ENCODE data around the gene HOXB6.
A peak's percentile ranks its signal among the peaks of the same experiment; 100 is the strongest.

HOXB6 gene

DNA sequence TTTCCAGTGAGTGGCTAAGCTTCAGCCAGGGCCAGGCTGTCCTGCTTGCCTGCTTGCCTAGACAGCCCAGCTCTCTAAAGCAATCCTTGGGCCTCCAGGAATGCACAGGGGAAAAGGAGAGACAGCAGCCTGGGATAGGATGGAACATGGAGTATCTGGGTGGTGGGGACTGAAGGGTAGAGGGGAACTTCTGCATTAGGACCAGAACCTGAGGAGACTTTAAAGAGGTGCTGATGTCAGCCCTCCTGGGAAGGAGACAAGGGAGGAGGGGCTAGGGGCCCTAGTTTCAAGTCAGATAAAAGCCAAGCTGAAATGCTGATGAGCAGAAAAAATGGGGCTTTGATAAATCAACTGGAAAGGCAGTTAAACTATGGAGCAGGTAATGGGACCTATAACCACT, 4.2 kb upstream of the HOXB6 start:
- no peak for DNase-seq

DNA sequence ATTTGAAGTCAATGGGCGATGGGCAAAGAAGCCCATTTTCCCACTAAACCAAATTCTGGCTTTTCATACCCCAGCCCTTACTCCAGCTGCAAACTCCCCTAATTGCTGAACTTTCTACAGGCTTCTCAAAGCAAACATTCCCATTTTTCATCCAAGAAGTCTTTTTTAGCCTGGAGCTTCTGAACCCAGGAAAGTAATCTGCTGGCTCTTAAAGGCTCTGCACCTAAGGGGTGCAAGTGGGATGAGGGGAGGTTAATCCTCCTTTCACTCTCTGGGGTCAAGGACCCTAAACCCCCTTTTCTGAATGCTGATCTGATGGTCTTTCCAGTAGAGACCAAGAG, 3.7 kb upstream of the HOXB6 start:
- DNase-seq, result no peak

DNA sequence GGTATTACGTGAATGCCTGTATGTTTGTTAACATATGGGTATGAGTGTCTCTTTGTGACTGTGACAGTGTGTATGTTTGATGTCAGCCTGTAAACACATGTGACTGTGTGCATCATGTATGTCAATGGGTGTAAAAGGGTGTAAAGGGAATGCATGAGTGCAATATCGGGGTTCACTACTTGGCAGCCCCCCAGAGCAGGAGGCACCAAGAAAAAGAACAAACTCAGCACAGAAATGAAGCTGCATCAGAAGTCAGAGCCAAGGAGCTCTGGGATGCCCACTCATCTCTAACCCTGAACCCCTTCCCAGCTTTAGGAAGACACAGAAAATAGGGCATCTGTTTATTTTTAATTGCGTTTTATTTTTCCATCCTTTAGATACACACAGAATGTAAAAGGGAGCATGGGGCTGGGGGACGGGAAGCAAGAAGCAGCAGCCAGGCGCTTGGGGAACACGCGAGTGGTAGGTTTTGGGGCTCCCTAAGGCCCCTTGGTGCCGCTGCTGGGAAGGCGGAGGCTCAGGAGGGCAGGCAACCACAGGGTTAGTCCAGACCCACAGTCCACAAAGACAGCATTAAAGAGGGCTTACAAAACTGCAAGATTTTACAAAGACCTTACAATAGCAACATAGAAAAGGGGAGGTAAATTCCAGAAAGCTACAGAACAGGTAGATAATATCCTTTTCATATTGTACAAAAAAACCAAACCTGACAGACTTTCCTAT, 2.3 kb upstream of the HOXB6 start:
- no peak for DNase-seq

- no peak for DNase-seq
These were observed 1.5 kb upstream of the HOXB6 start for GRCh38 chr17:48605991-48606891.

DNA sequence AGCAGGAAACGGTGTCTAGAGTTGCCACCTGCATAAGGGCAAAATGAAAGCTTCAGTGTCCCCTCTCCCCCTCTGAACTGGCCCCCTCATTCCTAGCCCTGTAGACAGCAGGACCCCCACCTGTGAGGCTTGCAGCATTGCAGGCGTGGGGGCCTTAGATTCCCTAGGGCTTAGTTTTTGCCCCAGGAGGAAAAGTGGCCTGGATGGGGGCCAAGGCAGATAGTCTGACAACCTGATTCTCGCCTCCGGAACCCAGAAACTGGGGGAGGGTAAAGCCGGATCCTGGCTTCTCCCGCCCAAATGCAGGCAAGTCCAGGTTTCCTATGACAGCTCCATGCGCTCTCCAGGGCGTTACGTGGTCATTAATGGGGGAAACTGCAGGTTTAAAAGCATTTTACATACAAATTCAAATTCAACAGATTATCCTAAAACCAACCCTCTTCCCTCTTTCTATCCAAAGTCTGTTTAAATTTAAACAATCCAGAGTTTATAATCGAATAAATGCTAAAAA, 678 bp upstream of the HOXB6 start:
- DNase-seq, result no peak

GRCh38 chr17:48603959-48604769, 622 bp downstream of the HOXB6 start:
- no peak for DNase-seq

- no peak for DNase-seq
These were observed 3.0 kb downstream of the HOXB6 start for GRCh38 chr17:48601539-48602425.

GRCh38 chr17:48601207-48601538, 3.6 kb downstream of the HOXB6 start:
- no peak for DNase-seq

GRCh38 chr17:48600244-48601098, 4.3 kb downstream of the HOXB6 start:
- DNase-seq, result no peak

GRCh38 chr17:48599354-48599753, 5.4 kb downstream of the HOXB6 start:
- DNase-seq, result no peak

DNA sequence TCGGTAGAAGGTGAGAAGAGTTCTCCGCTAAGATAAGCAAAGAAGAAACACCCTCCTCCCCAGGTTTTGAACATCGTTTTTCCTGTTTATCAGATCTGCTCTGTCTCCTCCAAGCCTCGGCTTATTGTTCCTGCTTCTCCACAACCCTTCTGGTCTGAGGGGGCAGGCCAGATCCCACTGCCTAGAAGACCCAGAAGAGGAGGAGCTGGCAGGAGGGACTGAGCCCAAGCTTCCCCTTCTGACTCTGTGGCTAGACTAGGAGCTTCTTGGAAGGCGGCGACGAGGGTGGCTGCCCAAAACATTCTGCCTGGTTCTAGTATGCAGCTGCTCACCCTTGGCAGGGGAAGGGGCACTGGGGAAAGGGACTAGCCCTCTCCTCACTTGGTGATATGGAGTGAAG, 6.0 kb downstream of the HOXB6 start:
- no peak for DNase-seq

GRCh38 chr17:48597778-48598631, 6.8 kb downstream of the HOXB6 start:
- DNase-seq, result peak; percentile 38

DNA sequence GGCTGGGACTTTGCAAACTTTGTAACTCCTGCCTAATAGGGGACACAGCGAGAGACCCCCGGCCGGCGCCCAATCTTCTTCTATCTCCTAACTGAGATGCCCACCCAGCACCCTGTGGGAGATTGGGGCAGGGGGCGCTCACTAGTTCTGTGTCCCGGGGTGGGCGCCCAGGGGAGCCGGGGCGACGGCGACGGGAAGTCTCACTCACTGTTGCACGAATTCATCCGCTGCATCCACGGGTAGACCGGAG, 7.3 kb downstream of the HOXB6 start:
- DNase-seq, result no peak

DNA sequence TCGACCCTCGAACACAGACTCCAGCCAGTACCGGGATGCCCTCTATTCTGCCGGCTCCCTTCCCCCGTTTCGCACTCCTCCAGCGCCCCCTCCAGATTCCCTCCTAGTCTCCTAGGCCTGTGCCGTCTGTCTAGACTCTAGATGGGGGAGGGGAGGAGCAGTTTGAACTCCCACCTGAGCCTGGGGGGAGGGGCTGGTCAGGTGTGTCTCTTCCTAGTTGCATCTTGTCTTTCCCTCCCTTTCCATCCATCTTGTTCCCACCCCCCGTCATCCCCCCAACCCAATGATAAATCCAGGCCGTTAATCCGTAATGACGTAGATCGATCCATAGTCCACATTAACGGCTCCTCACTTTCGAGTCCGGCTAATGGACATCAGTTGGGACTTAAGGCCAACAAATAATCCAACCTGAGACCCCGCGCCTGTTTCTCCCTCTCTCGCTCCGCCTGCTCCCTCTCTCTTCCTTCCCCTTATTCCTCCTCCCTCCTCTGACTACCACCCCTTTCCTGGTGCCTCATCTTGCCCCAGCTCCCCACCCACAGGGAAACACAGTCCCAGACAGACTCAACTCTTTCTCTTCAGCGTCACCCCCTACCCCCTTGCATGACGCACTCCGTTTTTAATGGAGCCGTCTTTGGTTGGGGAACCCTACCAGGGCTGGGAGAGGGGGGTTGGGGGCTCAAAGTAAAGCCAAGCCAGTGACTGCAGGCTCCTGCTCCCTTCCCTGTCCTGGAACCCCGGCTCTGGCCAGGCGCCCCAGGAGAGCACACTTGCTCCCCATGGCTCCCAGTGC, 7.9 kb downstream of the HOXB6 start:
- DNase-seq, result no peak

DNA sequence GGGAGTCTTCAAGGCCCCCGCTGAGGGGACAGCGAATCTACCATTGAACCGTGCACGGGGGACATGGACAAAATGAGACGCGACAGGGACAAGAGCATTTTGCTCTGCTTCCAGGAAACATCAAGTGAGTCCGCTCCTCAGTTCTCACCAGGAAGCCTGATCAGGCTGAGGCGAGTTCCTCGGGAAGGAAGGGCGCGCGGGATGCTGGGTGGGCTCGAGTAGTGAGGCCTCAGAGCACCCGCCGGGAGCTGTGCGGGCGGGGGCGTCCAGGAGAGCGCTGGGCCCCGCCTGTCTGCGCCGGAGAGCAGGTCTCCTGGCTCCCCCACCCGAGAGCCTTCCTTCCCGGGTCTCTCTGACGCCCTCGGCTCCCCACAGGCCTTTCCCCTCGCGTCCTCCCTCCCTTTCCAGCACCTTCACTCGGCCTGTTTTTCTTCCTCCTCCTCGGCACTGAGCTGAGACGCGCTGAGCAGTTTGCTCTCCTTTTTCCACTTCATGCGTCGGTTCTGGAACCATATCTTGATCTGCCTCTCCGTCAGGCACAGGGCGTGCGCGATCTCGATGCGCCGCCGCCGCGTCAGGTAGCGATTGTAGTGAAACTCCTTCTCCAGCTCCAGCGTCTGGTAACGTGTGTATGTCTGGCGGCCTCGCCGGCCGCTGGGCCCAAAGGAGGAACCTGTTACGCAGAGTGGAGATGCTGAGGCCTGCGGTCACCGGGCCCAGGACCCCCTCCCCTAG, 8.6 kb downstream of the HOXB6 start:
- peak; percentile 49 for DNase-seq

- no peak for DNase-seq
These were observed 9.3 kb downstream of the HOXB6 start for GRCh38 chr17:48595278-48595999.

- no peak for DNase-seq
These were observed 10.1 kb downstream of the HOXB6 start for GRCh38 chr17:48594538-48595277.
